Mucosa of descending colon (tissue), 3 donors: ENCODE data around the gene APOC3. TPM values are rescaled to one million over a fixed set of nuclear protein-coding genes. Genes with fewer than 3 reads are reported as not detected.

Source experiments
- ATAC-seq: fragments of 200-7000 bp; cut with Tn5 transposase; one replicate; pipeline ENCODE4 v1.9.1; 2020; ENCODE audit warnings: mild to moderate bottlenecking, moderate library complexity
- DNase-seq, 3 donors: peaks; one replicate each; pipeline ENCODE4 v3.0.0-alpha.2; 2020
- H3K36me3 ChIP-seq: fragments of 200-600 bp; one replicate; pipeline ENCODE4 v1.8.0; 2021; ENCODE audit warnings: low read depth, mild to moderate bottlenecking
- H3K4me1 ChIP-seq: fragments of 200-600 bp; one replicate; pipeline ENCODE4 v1.8.0; 2021; ENCODE audit warnings: low read depth, mild to moderate bottlenecking
- H3K4me3 ChIP-seq: fragments of 200-600 bp; one replicate; pipeline ENCODE4 v1.8.0; 2021; ENCODE audit warnings: mild to moderate bottlenecking
- H3K9me3 ChIP-seq: fragments of 200-600 bp; one replicate; pipeline ENCODE4 v1.8.0; 2021; ENCODE audit warnings: mild to moderate bottlenecking
- CTCF ChIP-seq: fragments of 200-600 bp; IDR thresholded peaks from one replicate; pipeline ENCODE4 v1.8.0; 2022; ENCODE audit warnings: antibody characterized with exemption, mild to moderate bottlenecking
- intact Hi-C, 2 donors: fragments of 100-400 bp; cut with DNase I in 1 of 2; cut with micrococcal nuclease in 1 of 2; formaldehyde crosslinking; loops; one replicate each; pipeline versions ENCODE4 v1.11.0 to v1.11.1; 2022; cut with DNase I, micrococcal nuclease
- total RNA-seq, 3 donors: library from RNA; stranded (reverse); fragmentation: NEBNext Ultra II Directional in 2 of 3; extraction: Animal tissue kit (Norgen Biotek cat#: 25700) in 2 of 3; gene quantifications; one replicate each; pipeline versions ENCODE4 v1.2.1 to v1.2.4, GENCODE V29; 2021 to 2023
- donor health status: DM: no; HTN: no; CAD: no; lungs with moderate emphysema.
- donor health status: DM: no; HTN: no; CAD: no.
- donor health status: DM: no; HTN: yes; CAD: no.

Gene APOC3
- total RNA-seq, 3 donors from 2014 or later, result 0.60 TPM; not detected in 2

GRCh38 chr11:116837231-116838091 lies 7.8 kb downstream of the APOC3 start, which contains the start of gene APOA1:
TSS of gene APOA1 (minus strand) at chr11:116837622. CDS start at chr11:116837387, 235 bp downstream.
- H3K9me3 ChIP-seq, result no peaks in the 10 kb centered on the region
- H3K36me3 ChIP-seq, result no peaks in the 10 kb centered on the region
- intact Hi-C loops, result no loop called here
- no peak within 1 kb of the TSS for H3K4me3 ChIP-seq
- TF ChIP-seq CTCF, result no peak
- DNase-seq (no peak), ATAC-seq (no peak)
- peaks cover 6% of the 10 kb centered on the region for H3K4me1 ChIP-seq

- Histone ChIP-seq H3K36me3 (no peaks in the 10 kb centered on the region), H3K4me3 (no peak overlapping the region), H3K4me1 (peaks cover 6% of the 10 kb centered on the region), H3K9me3 (no peaks in the 10 kb centered on the region)
- TF ChIP-seq CTCF, result no peak
- DNase-seq, result no peak
- peak; percentile 9 for ATAC-seq
- intact Hi-C loops, result no loop called here
Observed at GRCh38 chr11:116838321-116839084, 8.8 kb downstream of the APOC3 start.

GRCh38 chr11:116840224-116840745 lies 10.6 kb downstream of the APOC3 start:
- DNase-seq (no peak), ATAC-seq (no peak)
- Histone ChIP-seq H3K4me1 (peaks cover 6% of the 10 kb centered on the region), H3K9me3 (no peaks in the 10 kb centered on the region), H3K4me3 (no peak overlapping the region), H3K36me3 (no peaks in the 10 kb centered on the region)
- no peak for TF ChIP-seq CTCF
- intact Hi-C loops, result no loop called here

- TF ChIP-seq CTCF, result no peak
- DNase-seq (no peak), ATAC-seq (no peak)
- Histone ChIP-seq H3K9me3 (no peaks in the 10 kb centered on the region), H3K36me3 (no peaks in the 10 kb centered on the region), H3K4me1 (peaks cover 5% of the 10 kb centered on the region), H3K4me3 (no peak overlapping the region)
- intact Hi-C loops, result no loop called here
Observed at GRCh38 chr11:116840746-116841296, 11.1 kb downstream of the APOC3 start.

- intact Hi-C loops, result no loop called here
Observed at GRCh38 chr11:116842117-116842516, 12.4 kb downstream of the APOC3 start.

More at GRCh38 chr11:116842117-116842516, 12.4 kb downstream of the APOC3 start:
- DNase-seq (no peak), ATAC-seq (no peak)
- no peak overlapping the region for H3K4me3 ChIP-seq
- no peak for TF ChIP-seq CTCF
- no peaks in the 10 kb centered on the region for H3K9me3 ChIP-seq
- no peaks in the 10 kb centered on the region for H3K4me1 ChIP-seq
- H3K36me3 ChIP-seq, result no peaks in the 10 kb centered on the region
